Mesendoderm (in vitro differentiated cells): ENCODE data around the gene FIBP.

Experiments
- DNase-seq: peaks from one replicate; pipeline ENCODE4 v3.0.0; 2013
- H2AK5ac ChIP-seq: 2 replicates; pipeline ENCODE4 v1.6.1; 2013; ENCODE audit warnings: low read length, inconsistent platforms
- H2BK120ac ChIP-seq: 2 replicates; pipeline ENCODE4 v1.6.1; 2013; ENCODE audit warnings: low read depth, mild to moderate bottlenecking, low read length, moderate library complexity, mixed read lengths
- H2BK15ac ChIP-seq: replicated peaks from 2 replicates; pipeline ENCODE4 v1.6.1; 2013; ENCODE audit warnings: low read depth, mild to moderate bottlenecking, moderate library complexity
- H2BK5ac ChIP-seq: 2 replicates; pipeline ENCODE4 v1.6.1; 2013; ENCODE audit warnings: low read length, inconsistent platforms
- H3K18ac ChIP-seq: 2 replicates; pipeline ENCODE4 v1.6.1; 2013; ENCODE audit warnings: mild to moderate bottlenecking, low read length, mixed read lengths
- H3K23ac ChIP-seq: one replicate; pipeline ENCODE4 v1.6.1; 2013; ENCODE audit warnings: low read length
- H3K27ac ChIP-seq: 2 replicates; pipeline ENCODE4 v1.5.1; 2013; ENCODE audit warnings: low read depth, mild to moderate bottlenecking, inconsistent platforms, low read length, moderate library complexity
- H3K27me3 ChIP-seq: 2 replicates; pipeline ENCODE4 v1.6.1; 2013; ENCODE audit warnings: low read length, control low read depth, mild to moderate bottlenecking, inconsistent platforms; ENCODE audit not compliant: insufficient read depth, poor library complexity
- H3K36me3 ChIP-seq: 2 replicates; pipeline ENCODE4 v1.6.1; 2013; ENCODE audit warnings: low read length, inconsistent platforms; ENCODE audit not compliant: control insufficient read depth, insufficient read depth
- H3K4ac ChIP-seq: one replicate; pipeline ENCODE4 v1.6.1; 2013; ENCODE audit warnings: low read depth, mild to moderate bottlenecking, low read length, moderate library complexity
- H3K4me1 ChIP-seq: 2 replicates; pipeline ENCODE4 v1.6.1; 2013; ENCODE audit warnings: low read depth, low read length, inconsistent platforms; ENCODE audit not compliant: control insufficient read depth
- H3K4me2 ChIP-seq: 2 replicates; pipeline ENCODE4 v1.6.1; 2013; ENCODE audit warnings: low read length
- H3K4me3 ChIP-seq: 2 replicates; pipeline ENCODE4 v1.5.1; 2013; ENCODE audit warnings: mild to moderate bottlenecking, low read length
- H3K56ac ChIP-seq: one replicate; pipeline ENCODE4 v1.6.1; 2013; ENCODE audit warnings: low read length
- H3K79me1 ChIP-seq: 2 replicates; pipeline ENCODE4 v1.6.1; 2013; ENCODE audit warnings: low read length, inconsistent platforms
- H3K79me2 ChIP-seq: 2 replicates; pipeline ENCODE4 v1.6.1; 2013; ENCODE audit warnings: mild to moderate bottlenecking, low read length; ENCODE audit not compliant: control insufficient read depth, insufficient read depth
- H3K9ac ChIP-seq: 2 replicates; pipeline ENCODE4 v1.6.1; 2013; ENCODE audit warnings: low read length, inconsistent platforms
- H4K5ac ChIP-seq: one replicate; pipeline ENCODE4 v1.6.1; 2013; ENCODE audit warnings: low read length
- H4K8ac ChIP-seq: one replicate; pipeline ENCODE4 v1.6.1; 2013; ENCODE audit warnings: low read depth, mild to moderate bottlenecking, control low read depth, low read length, moderate library complexity
- WGBS: extraction: QIAGEN DNeasy Blood & Tissue Kit; methylation state at CpG from one replicate; pipeline ENCODE4 v1.1.7; 2013; ENCODE audit warnings: low lambda C conversion rate, missing lambda C conversion rate; ENCODE audit not compliant: insufficient coverage; ENCODE audit errors: extremely low coverage; 5-methylcytosine and 5-hydroxymethylcytosine counted together

FIBP gene

DNA sequence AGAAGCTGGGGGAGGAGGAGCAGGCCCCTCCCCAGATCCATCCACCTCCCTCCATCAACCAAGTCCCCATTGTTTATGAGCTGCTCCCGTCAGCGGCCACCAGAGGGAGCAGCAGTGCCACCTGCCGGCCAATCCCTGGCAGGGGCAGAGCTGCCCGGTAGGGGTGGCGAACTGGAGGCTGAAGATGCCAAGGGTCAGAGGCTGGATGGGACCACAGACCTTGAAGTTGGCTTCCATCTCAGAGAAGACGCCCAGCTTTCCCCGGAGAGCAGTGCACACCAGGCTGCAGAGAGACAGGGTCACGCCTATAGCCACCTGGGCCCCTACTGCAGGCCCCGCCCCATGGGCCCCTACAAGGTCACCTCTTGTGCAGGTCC lies 3.6 kb downstream of the FIBP start:
- Histone ChIP-seq H3K27ac (no peak overlapping the region), H2AK5ac (no peak overlapping the region), H3K36me3 (peaks cover 14% of the 10 kb centered on the region), H3K4me3 (no peak overlapping the region), H3K56ac (no peak overlapping the region), H3K4me2 (no peak overlapping the region), H2BK15ac (no peak overlapping the region), H3K23ac (no peak overlapping the region), H3K18ac (no peak overlapping the region), H4K5ac (no peak overlapping the region), H3K4me1 (peaks cover 6% of the 10 kb centered on the region), H3K4ac (no peak overlapping the region), H3K79me1 (peaks cover 9% of the 10 kb centered on the region), H3K9ac (no peak overlapping the region), H3K79me2 (peaks cover 3% of the 10 kb centered on the region), H2BK5ac (no peak overlapping the region), H3K27me3 (no peaks in the 10 kb centered on the region), H4K8ac (no peak overlapping the region), H2BK120ac (no peak overlapping the region)
- WGBS: no CpG with 5 or more reads among the region's 9 CpGs
- peak; percentile 83 for DNase-seq

DNA sequence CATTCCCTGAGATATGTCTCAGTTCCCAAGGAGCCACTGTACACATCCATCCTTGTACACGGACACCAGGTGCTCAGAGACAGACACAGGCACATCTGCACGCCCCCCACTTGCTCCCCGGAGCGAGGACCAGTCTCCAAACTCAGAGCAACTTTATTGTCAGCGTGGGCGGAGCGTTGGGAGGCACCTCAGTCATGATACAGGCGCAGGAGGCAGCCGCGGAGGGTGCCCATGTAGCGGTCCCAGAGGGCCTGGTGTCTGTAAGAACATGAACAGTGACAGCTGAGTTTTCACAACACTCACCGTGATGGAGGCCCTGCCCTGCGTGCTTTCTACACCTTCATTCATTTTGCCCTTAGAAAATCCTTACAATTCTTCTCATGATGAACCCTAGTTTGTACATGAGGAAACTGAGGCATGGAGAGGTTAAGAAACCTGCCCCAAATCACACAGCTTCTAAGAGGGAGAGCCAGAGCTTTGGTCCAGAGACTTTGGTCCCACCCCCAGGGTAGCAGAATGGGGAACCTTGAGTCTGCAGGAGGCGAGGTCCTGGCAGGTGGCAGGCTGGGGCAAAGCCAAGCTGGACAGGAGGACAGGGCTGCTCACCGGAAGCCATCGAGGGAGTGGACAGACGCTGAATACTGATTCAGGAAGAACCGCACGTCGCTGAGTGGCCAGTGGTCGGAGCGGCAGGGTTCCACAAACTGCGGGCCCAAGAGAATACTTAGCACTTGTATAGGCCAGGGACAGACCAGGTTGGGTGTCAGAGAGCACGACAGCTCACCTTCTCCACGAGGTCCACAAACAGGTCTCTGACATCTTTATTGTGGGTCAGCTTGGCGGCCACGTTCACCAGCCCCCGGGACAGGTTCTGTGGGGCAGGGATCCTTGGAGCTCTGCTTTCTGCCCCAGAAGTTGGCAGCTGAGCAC lies 4.2 kb downstream of the FIBP start:
- peaks cover 4% of the 10 kb centered on the region for H3K4me1 ChIP-seq
- no peak overlapping the region for H4K5ac ChIP-seq
- no peak overlapping the region for H3K27ac ChIP-seq
- H3K18ac ChIP-seq: no peak overlapping the region
- no peaks in the 10 kb centered on the region for H3K27me3 ChIP-seq
- peaks cover 3% of the 10 kb centered on the region for H3K79me2 ChIP-seq
- H2BK120ac ChIP-seq: no peak overlapping the region
- no peak overlapping the region for H2BK15ac ChIP-seq
- no peak for DNase-seq
- no peak overlapping the region for H2AK5ac ChIP-seq
- H3K4ac ChIP-seq: no peak overlapping the region
- H2BK5ac ChIP-seq: no peak overlapping the region
- H3K36me3 ChIP-seq: peaks cover 14% of the 10 kb centered on the region
- H3K9ac ChIP-seq: no peak overlapping the region
- H3K23ac ChIP-seq: no peak overlapping the region
- no CpG with 5 or more reads among the region's 28 CpGs for WGBS
- no peak overlapping the region for H3K4me3 ChIP-seq
- peaks cover 9% of the 10 kb centered on the region for H3K79me1 ChIP-seq
- no peak overlapping the region for H3K4me2 ChIP-seq
- H4K8ac ChIP-seq: no peak overlapping the region
- H3K56ac ChIP-seq: no peak overlapping the region

DNA sequence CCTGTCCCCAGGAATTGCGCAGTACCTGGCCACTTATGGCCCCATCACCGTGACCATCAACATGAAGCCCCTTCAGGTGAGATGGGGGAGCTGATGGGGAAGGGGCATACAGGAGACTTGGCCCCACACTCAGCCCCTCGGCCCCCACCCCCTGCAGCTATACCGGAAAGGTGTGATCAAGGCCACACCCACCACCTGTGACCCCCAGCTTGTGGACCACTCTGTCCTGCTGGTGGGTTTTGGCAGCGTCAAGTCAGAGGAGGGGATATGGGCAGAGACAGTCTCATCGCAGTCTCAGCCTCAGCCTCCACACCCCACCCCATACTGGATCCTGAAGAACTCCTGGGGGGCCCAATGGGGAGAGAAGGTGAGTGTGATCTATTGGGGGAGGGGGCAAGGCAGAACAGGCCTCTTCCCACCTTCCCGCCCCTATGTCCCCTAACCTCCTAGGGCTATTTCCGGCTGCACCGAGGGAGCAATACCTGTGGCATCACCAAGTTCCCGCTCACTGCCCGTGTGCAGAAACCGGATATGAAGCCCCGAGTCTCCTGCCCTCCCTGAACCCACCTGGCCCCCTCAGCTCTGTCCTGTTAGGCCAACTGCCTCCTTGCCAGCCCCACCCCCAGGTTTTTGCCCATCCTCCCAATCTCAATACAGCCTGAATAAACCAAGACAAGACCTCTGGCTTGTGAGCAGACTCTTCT lies 5.1 kb downstream of the FIBP start:
- H2AK5ac ChIP-seq: no peak overlapping the region
- no peak overlapping the region for H4K5ac ChIP-seq
- H4K8ac ChIP-seq: no peak overlapping the region
- no peak overlapping the region for H2BK5ac ChIP-seq
- DNase-seq: no peak
- H2BK120ac ChIP-seq: no peak overlapping the region
- no peak overlapping the region for H3K4me2 ChIP-seq
- H2BK15ac ChIP-seq: no peak overlapping the region
- H3K27ac ChIP-seq: no peak overlapping the region
- H3K27me3 ChIP-seq: no peaks in the 10 kb centered on the region
- no peak overlapping the region for H3K56ac ChIP-seq
- no peak overlapping the region for H3K23ac ChIP-seq
- H3K79me1 ChIP-seq: peaks cover 9% of the 10 kb centered on the region
- peaks cover 14% of the 10 kb centered on the region for H3K36me3 ChIP-seq
- no peak overlapping the region for H3K4ac ChIP-seq
- peaks cover 3% of the 10 kb centered on the region for H3K79me2 ChIP-seq
- peaks cover 3% of the 10 kb centered on the region for H3K4me1 ChIP-seq
- H3K18ac ChIP-seq: no peak overlapping the region
- H3K9ac ChIP-seq: no peak overlapping the region
- no peak overlapping the region for H3K4me3 ChIP-seq
- WGBS: no CpG with 5 or more reads among the region's 13 CpGs

DNA sequence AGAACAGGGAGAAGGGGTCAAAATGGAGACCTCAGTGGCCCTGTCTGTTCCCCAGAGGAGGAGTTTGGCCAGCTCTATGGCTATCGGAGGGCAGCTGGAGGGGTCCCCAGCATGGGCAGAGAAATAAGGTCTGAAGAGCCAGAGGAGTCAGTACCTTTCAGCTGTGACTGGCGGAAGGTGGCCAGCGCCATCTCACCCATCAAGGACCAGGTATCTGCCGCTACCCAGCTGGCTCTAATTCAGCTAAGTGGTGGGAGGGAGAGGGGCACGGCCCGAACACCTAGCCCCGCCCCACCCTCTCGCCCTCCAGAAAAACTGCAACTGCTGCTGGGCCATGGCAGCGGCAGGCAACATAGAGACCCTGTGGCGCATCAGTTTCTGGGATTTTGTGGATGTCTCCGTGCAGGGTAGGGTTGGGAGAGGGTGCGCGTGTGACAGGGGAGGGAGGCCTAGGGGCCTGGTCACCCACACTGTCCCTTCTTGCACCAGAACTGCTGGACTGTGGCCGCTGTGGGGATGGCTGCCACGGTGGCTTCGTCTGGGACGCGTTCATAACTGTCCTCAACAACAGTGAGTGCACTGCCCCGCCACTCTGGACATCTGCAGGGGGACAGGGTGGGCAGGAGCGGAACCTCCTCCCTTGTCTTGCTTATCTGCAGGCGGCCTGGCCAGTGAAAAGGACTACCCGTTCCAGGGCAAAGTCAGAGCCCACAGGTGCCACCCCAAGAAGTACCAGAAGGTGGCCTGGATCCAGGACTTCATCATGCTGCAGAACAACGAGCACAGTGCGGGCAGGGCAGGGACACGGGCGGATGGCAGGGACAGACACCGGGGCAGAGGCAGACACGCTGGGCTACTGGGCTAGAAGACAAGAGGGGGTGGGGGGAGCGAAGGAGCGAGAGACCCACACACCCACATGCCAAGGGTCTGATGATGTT lies 5.9 kb downstream of the FIBP start:
- Histone ChIP-seq H3K27ac (no peak overlapping the region), H3K23ac (no peak overlapping the region), H3K4me2 (no peak overlapping the region), H3K56ac (no peak overlapping the region), H3K18ac (no peak overlapping the region), H4K8ac (no peak overlapping the region), H3K36me3 (peaks cover 14% of the 10 kb centered on the region), H3K4ac (no peak overlapping the region), H2BK120ac (no peak overlapping the region), H3K27me3 (no peaks in the 10 kb centered on the region), H4K5ac (no peak overlapping the region), H2BK5ac (no peak overlapping the region), H3K4me1 (peaks cover under 1% of the 10 kb centered on the region), H2BK15ac (no peak overlapping the region), H3K9ac (no peak overlapping the region), H3K4me3 (no peak overlapping the region), H3K79me2 (peaks cover 1% of the 10 kb centered on the region), H2AK5ac (no peak overlapping the region), H3K79me1 (peaks cover 5% of the 10 kb centered on the region)
- DNase-seq: no peak
- WGBS: no CpG with 5 or more reads among the region's 30 CpGs

DNA sequence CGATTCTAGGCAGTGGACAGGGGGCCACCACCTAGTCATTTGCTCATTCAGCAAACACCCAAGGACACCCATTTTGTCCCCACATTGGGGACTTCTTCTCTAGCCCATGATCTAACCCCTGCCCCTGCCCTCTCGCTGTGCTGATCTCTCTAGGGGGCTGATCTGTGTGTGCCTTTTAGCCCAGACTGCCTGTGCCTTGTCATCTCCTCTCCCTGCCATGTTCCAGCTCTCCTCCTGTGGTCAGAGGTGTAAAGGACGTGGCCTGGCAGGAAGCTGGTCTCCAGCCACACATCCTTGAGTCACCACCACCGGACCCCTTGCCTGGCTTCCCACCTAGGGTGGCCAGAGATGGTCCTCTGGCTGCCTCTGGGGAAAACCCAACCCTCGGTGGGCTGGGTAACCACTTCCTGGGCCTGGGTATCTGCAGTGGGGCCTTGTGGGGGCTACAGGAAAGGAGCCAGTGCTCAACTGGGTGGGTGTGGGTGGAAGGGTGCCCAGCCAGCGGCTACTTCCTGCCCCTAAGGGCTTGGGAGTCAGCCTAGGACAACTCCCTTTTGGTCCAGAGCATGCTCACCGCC lies 7.3 kb downstream of the FIBP start:
- Histone ChIP-seq H2AK5ac (no peak overlapping the region), H3K56ac (no peak overlapping the region), H3K4ac (no peak overlapping the region), H2BK5ac (no peak overlapping the region), H3K18ac (no peak overlapping the region), H3K4me1 (no peaks in the 10 kb centered on the region), H3K4me2 (no peak overlapping the region), H3K27me3 (no peaks in the 10 kb centered on the region), H3K36me3 (peaks cover 14% of the 10 kb centered on the region), H4K5ac (no peak overlapping the region), H3K79me1 (peaks cover 2% of the 10 kb centered on the region), H4K8ac (no peak overlapping the region), H2BK120ac (no peak overlapping the region), H3K27ac (no peak overlapping the region), H3K79me2 (no peaks in the 10 kb centered on the region), H3K23ac (no peak overlapping the region), H2BK15ac (no peak overlapping the region), H3K4me3 (no peak overlapping the region), H3K9ac (no peak overlapping the region)
- no CpG with 5 or more reads among the region's 7 CpGs for WGBS
- no peak for DNase-seq
